A549 (cell line): ENCODE data around the gene ARTN.

Experiments
- BHLHE40 ChIP-seq: IDR thresholded peaks from 2 replicates; pipeline ENCODE4 v1.6.1; 2012; ENCODE audit warnings: low read depth, low read length, inconsistent platforms
- CTCF ChIP-seq: fragments of >200 bp; sonication (Bioruptor Twin); formaldehyde crosslinking; IDR thresholded peaks from 3 replicates; pipeline ENCODE4 v1.5.1; 2016
- EP300 ChIP-seq, 2 experiments: fragments of >200 bp; sonication (Bioruptor Twin); formaldehyde crosslinking; IDR thresholded peaks; 2 replicates in 1 of 2; 3 replicates in 1 of 2; pipeline ENCODE4 v1.6.1; 2016 to 2017
- JUNB ChIP-seq: fragments of >200 bp; sonication (Bioruptor Twin); formaldehyde crosslinking; IDR thresholded peaks from 2 replicates; pipeline ENCODE4 v1.6.1; 2016
- KDM1A ChIP-seq: fragments of 200-600 bp; sonication (generic); IDR thresholded peaks from 2 replicates; pipeline ENCODE4 v1.6.1; 2016; ENCODE audit warnings: low read depth, mild to moderate bottlenecking
- MAX ChIP-seq: IDR thresholded peaks from 2 replicates; pipeline ENCODE4 v1.6.1; 2012
- RCOR1 ChIP-seq: fragments of 150-350 bp; IDR thresholded peaks from 2 replicates; pipeline ENCODE4 v1.6.1; 2014; ENCODE audit warnings: antibody characterized with exemption, low read length, low read depth
- SREBF2 ChIP-seq: fragments of 450-650 bp; IDR thresholded peaks from 2 replicates; pipeline ENCODE4 v1.6.1; 2014; ENCODE audit warnings: mild to moderate bottlenecking, moderate library complexity
- USF2 ChIP-seq: fragments of 450-650 bp; IDR thresholded peaks from 2 replicates; pipeline ENCODE4 v1.6.1; 2014; ENCODE audit warnings: antibody characterized with exemption

- no peak for TF ChIP-seq BHLHE40
- TF ChIP-seq KDM1A, result no peak
- no peak for TF ChIP-seq JUNB
- no peak for TF ChIP-seq MAX
- no peak for TF ChIP-seq CTCF
- TF ChIP-seq EP300 (IDR thresholded peaks at IDR 0.05), result no peak
- TF ChIP-seq RCOR1, result no peak
- TF ChIP-seq USF2, result no peak
- no peak for TF ChIP-seq SREBF2
Observed at GRCh38 chr1:43957407-43958040, 23.9 kb downstream of the ARTN start.
